Transverse colon (tissue), 4 donors: ENCODE data around the gene AKR1C3. TPM values are rescaled to one million over a fixed set of nuclear protein-coding genes. Genes with fewer than 3 reads are reported as not detected.
"Not testable (repeated sequence)": the region's sequence is repeated elsewhere in the genome, so short reads cannot be mapped to it uniquely, and the experiment has no call there.

Experiments
- DNase-seq: peaks from one replicate; pipeline ENCODE4 v3.0.0-alpha.2; 2019
- H3K27ac ChIP-seq, 4 donors: fragments of 200-600 bp; sonication (generic); 2 replicates each; pipeline ENCODE4 v1.5.1; 2016 to 2018; ENCODE audit warnings: inconsistent platforms in 4 of 4
- H3K27me3 ChIP-seq: fragments of 200-600 bp; sonication (generic); 2 replicates; pipeline ENCODE4 v1.5.1; 2017; ENCODE audit warnings: inconsistent platforms
- H3K36me3 ChIP-seq, 4 donors: fragments of 200-600 bp; sonication (generic); 2 replicates each; pipeline ENCODE4 v1.5.1; 2017 to 2019; ENCODE audit warnings: inconsistent platforms in 4 of 4
- H3K4me1 ChIP-seq, 4 donors: fragments of 200-600 bp; sonication (generic); 2 replicates each; pipeline ENCODE4 v1.5.1; 2017 to 2020; ENCODE audit warnings: inconsistent platforms in 4 of 4
- H3K4me3 ChIP-seq, 4 donors: fragments of 200-600 bp; sonication (generic); 1 replicate in 1 of 4; 2 replicates in 3 of 4; pipeline versions ENCODE4 v1.5.1 to v1.6.1; 2017 to 2019; ENCODE audit warnings: inconsistent platforms in 4 of 4
- H3K9me3 ChIP-seq, 2 donors: fragments of 200-600 bp; sonication (generic); 2 replicates each; pipeline ENCODE4 v1.5.1; 2017 to 2019; ENCODE audit warnings: inconsistent platforms in 2 of 2
- CTCF ChIP-seq, 5 experiments: fragments of 200-600 bp in 3 of 5; fragments of 450-650 bp in 2 of 5; sonication (generic) in 3 of 5; IDR thresholded peaks; 1 replicate in 2 of 5; 2 replicates in 3 of 5; pipeline ENCODE4 v1.5.1; 2016 to 2017; ENCODE audit warnings: antibody characterized with exemption in 5 of 5, inconsistent platforms in 3 of 5, mild to moderate bottlenecking in 2 of 5, moderate library complexity in 1 of 5
- EP300 ChIP-seq: sonication (generic); formaldehyde crosslinking; IDR thresholded peaks from one replicate; pipeline ENCODE4 v1.6.1; 2017; ENCODE audit warnings: antibody characterized with exemption, low read depth
- POLR2A ChIP-seq: fragments of 450-650 bp; IDR thresholded peaks from one replicate; pipeline ENCODE4 v1.6.1; 2016; ENCODE audit warnings: antibody characterized with exemption, mild to moderate bottlenecking, moderate library complexity
- POLR2AphosphoS5 ChIP-seq, 3 donors: sonication (generic); formaldehyde crosslinking; IDR thresholded peaks; one replicate each; pipeline ENCODE4 v1.6.1; 2016; ENCODE audit warnings: antibody characterized with exemption in 3 of 3
- WGBS, 2 donors: methylation state at CpG; one replicate each; pipeline ENCODE4 v1.1.5; 2018; ENCODE audit warnings: low coverage in 1 of 2; 5-methylcytosine and 5-hydroxymethylcytosine counted together
- in situ Hi-C, 4 donors: fragments of 200-750 bp; cut with MboI; loops; one replicate each; pipeline versions ENCODE4 v1.15.0 to v1.15.1; 2017; ENCODE audit warnings: low sequenced_read_pairs in 3 of 4, low pct_ligation_motif_present in 1 of 4, low pct_unique_long_range_greater_than_20kb in 1 of 4
- intact Hi-C: fragments of 100-400 bp; cut with DNase I; formaldehyde crosslinking; loops from one replicate; pipeline ENCODE4 v1.15.1; 2023; ENCODE audit warnings: low total_unique reads
- total RNA-seq, 4 donors: library from RNA; depleted of rRNA; stranded (reverse); fragments of >200 nt; gene quantifications; one replicate each; pipeline ENCODE4 v1.1.0, GENCODE V29; 2016

The AKR1C3 gene
- total RNA-seq, 4 donors from 2014 or later: 164 to 634 (median 415) TPM

GRCh38 chr10:5107860-5108526, 13.8 kb downstream of the AKR1C3 start:
- WGBS, 2 donors: 47 to 57% methylated on average over 3 to 8 of the region's 8 CpGs
- H3K27ac ChIP-seq: no peak overlapping the region
- in situ Hi-C loops: no loop called here

GRCh38 chr10:5108658-5109416, 14.6 kb downstream of the AKR1C3 start:
- in situ Hi-C loops: no loop called here

More at GRCh38 chr10:5107860-5108526, 13.8 kb downstream of the AKR1C3 start:
- no peak for DNase-seq
- intact Hi-C loops: no loop called here
- TF ChIP-seq POLR2A: peak; percentile 19
- TF ChIP-seq CTCF (IDR thresholded peaks at IDR 0.05): no peak
- no peak overlapping the region for H3K4me3 ChIP-seq
- no peaks in the 10 kb centered on the region for H3K9me3 ChIP-seq
- H3K36me3 ChIP-seq: peaks cover 0 to 23% (median 10%) of the 10 kb centered on the region in 4 donors
- no peaks in the 10 kb centered on the region for H3K4me1 ChIP-seq
- H3K27me3 ChIP-seq: no peaks in the 10 kb centered on the region

GRCh38 chr10:5109861-5110260, 15.6 kb downstream of the AKR1C3 start:
- H3K36me3 ChIP-seq: peaks cover 0 to 15% (median 5%) of the 10 kb centered on the region in 4 donors
- H3K27ac ChIP-seq, H3K9me3 ChIP-seq, in situ Hi-C loops, intact Hi-C loops, H3K4me3 ChIP-seq, H3K4me1 ChIP-seq, DNase-seq, H3K27me3 ChIP-seq: not testable (repeated sequence)
- 89% methylated on average over 11 of the region's 12 CpGs; no CpG with 5 or more reads in 1 of the 2 donors for WGBS, 2 donors

More at GRCh38 chr10:5108658-5109416, 14.6 kb downstream of the AKR1C3 start:
- Histone ChIP-seq H3K27ac (no peak overlapping the region), H3K36me3 (peaks cover 0 to 21% (median 9%) of the 10 kb centered on the region in 4 donors), H3K4me1 (no peaks in the 10 kb centered on the region), H3K27me3 (no peaks in the 10 kb centered on the region), H3K4me3 (no peak overlapping the region), H3K9me3 (no peaks in the 10 kb centered on the region)
- intact Hi-C loops: no loop called here
- TF ChIP-seq POLR2A (no peak), EP300 (no peak), CTCF (IDR thresholded peaks at IDR 0.05) (no peak), POLR2AphosphoS5 (IDR thresholded peaks at IDR 0.05) (no peak)
- no peak for DNase-seq
- 43% methylated on average over 3 of the region's 3 CpGs for WGBS, 2 donors

- no peak overlapping the region for H3K27ac ChIP-seq
These were observed 22.4 kb downstream of the AKR1C3 start for GRCh38 chr10:5116621-5117020.

More at GRCh38 chr10:5116621-5117020, 22.4 kb downstream of the AKR1C3 start:
- Histone ChIP-seq H3K4me3 (no peak overlapping the region), H3K36me3 (no peaks in the 10 kb centered on the region), H3K4me1 (no peaks in the 10 kb centered on the region), H3K9me3 (no peaks in the 10 kb centered on the region), H3K27me3 (no peaks in the 10 kb centered on the region)
- TF ChIP-seq EP300: no peak
- no peak for TF ChIP-seq POLR2AphosphoS5 (IDR thresholded peaks at IDR 0.05)
- TF ChIP-seq CTCF (IDR thresholded peaks at IDR 0.05): no peak
- no peak for TF ChIP-seq POLR2A
- intact Hi-C loops: no loop called here
- in situ Hi-C loops: no loop called here
- WGBS, 2 donors: 67 to 83% methylated on average over 4 to 5 of the region's 5 CpGs
- no peak for DNase-seq
